HG03095 (cell line): ENCODE data around the gene LSP1.
"Not testable (repeated sequence)": the region's sequence is repeated elsewhere in the genome, so short reads cannot be mapped to it uniquely, and the experiment has no call there.

Source experiments
- ATAC-seq: cut with Tn5 transposase; IDR thresholded peaks from one replicate; pipeline ENCODE4 v1.9.1; 2021; ENCODE audit warnings: moderate library complexity; ENCODE audit not compliant: unreplicated experiment

The LSP1 gene

GRCh38 chr11:1937616-1938342 lies 84.9 kb downstream of the LSP1 start:
- ATAC-seq: no peak

GRCh38 chr11:1938343-1939005 lies 85.6 kb downstream of the LSP1 start:
- no peak for ATAC-seq

- ATAC-seq: no peak
Observed at GRCh38 chr11:1939006-1939625, 86.2 kb downstream of the LSP1 start.

GRCh38 chr11:1939788-1940187 lies 86.9 kb downstream of the LSP1 start:
- ATAC-seq: not testable (repeated sequence)
